ENCODE measurements around the gene GCKR. TPM values are rescaled to one million over a fixed set of nuclear protein-coding genes. Genes with fewer than 3 reads are reported as not detected.
A peak's percentile ranks its signal among the peaks of the same experiment; 100 is the strongest.
"Not testable (repeated sequence)": the region's sequence is repeated elsewhere in the genome, so short reads cannot be mapped to it uniquely, and the experiment has no call there.

The GCKR gene
- total RNA-seq, 2 donors from 2014 or later, result not detected

GRCh38 chr2:27538839-27539450 is 42.3 kb downstream of the GCKR start:
- H3K27ac Mint-ChIP-seq; H3K36me3 Mint-ChIP-seq (ENCODE audit: low read depth); ATAC-seq (replicated peaks); H3K4me3 Mint-ChIP-seq; H3K9me3 Mint-ChIP-seq; H3K27me3 Mint-ChIP-seq; H3K4me1 Mint-ChIP-seq: not testable (repeated sequence)

GRCh38 chr2:27539649-27540048 is 43.0 kb downstream of the GCKR start:
- H3K27me3 Mint-ChIP-seq; H3K4me1 Mint-ChIP-seq; H3K36me3 Mint-ChIP-seq (ENCODE audit: low read depth); ATAC-seq (replicated peaks); H3K9me3 Mint-ChIP-seq; H3K4me3 Mint-ChIP-seq; H3K27ac Mint-ChIP-seq: not testable (repeated sequence)

GRCh38 chr2:27544143-27544821 is 47.6 kb downstream of the GCKR start:
- Mint-ChIP-seq H3K27me3 (no peaks in the 10 kb centered on the region), H3K36me3 (ENCODE audit: low read depth) (no peaks in the 10 kb centered on the region), H3K9me3 (no peaks in the 10 kb centered on the region), H3K4me3 (no peak overlapping the region), H3K27ac (no peak overlapping the region), H3K4me1 (no peaks in the 10 kb centered on the region)
- no peak for ATAC-seq (replicated peaks)

- Mint-ChIP-seq H3K4me3 (no peak overlapping the region), H3K27ac (no peak overlapping the region), H3K27me3 (no peaks in the 10 kb centered on the region), H3K36me3 (ENCODE audit: low read depth) (no peaks in the 10 kb centered on the region), H3K4me1 (no peaks in the 10 kb centered on the region), H3K9me3 (no peaks in the 10 kb centered on the region)
- ATAC-seq (replicated peaks), result peak; percentile 67
Measured at GRCh38 chr2:27545348-27546141, 48.9 kb downstream of the GCKR start.

- Mint-ChIP-seq H3K27me3 (peaks cover 5% of the 10 kb centered on the region), H3K4me1 (no peaks in the 10 kb centered on the region), H3K36me3 (ENCODE audit: low read depth) (no peaks in the 10 kb centered on the region), H3K9me3 (no peaks in the 10 kb centered on the region), H3K4me3 (no peak overlapping the region), H3K27ac (no peak overlapping the region)
- no peak for ATAC-seq (replicated peaks)
Measured at GRCh38 chr2:27549303-27549702, 52.7 kb downstream of the GCKR start.

- Mint-ChIP-seq H3K4me1 (no peaks in the 10 kb centered on the region), H3K27ac (no peak overlapping the region), H3K9me3 (no peaks in the 10 kb centered on the region), H3K4me3 (no peak overlapping the region), H3K36me3 (ENCODE audit: low read depth) (no peaks in the 10 kb centered on the region), H3K27me3 (peaks cover 5% of the 10 kb centered on the region)
- no peak for ATAC-seq (replicated peaks)
Measured at GRCh38 chr2:27551514-27551913, 54.9 kb downstream of the GCKR start.

- no peak overlapping the region for H3K27ac Mint-ChIP-seq
- H3K9me3 Mint-ChIP-seq, result no peaks in the 10 kb centered on the region
- H3K36me3 Mint-ChIP-seq (ENCODE audit: low read depth), result no peaks in the 10 kb centered on the region
- no peak overlapping the region for H3K4me3 Mint-ChIP-seq
- H3K4me1 Mint-ChIP-seq, result no peaks in the 10 kb centered on the region
- peaks cover 5% of the 10 kb centered on the region for H3K27me3 Mint-ChIP-seq
- ATAC-seq (replicated peaks), result no peak
Measured at GRCh38 chr2:27552941-27553340, 56.3 kb downstream of the GCKR start.

- not testable (repeated sequence) for H3K4me1 Mint-ChIP-seq; H3K27me3 Mint-ChIP-seq; H3K4me3 Mint-ChIP-seq; H3K27ac Mint-ChIP-seq; H3K9me3 Mint-ChIP-seq; ATAC-seq (replicated peaks); H3K36me3 Mint-ChIP-seq (ENCODE audit: low read depth)
Measured at GRCh38 chr2:27554451-27554850, 57.8 kb downstream of the GCKR start.

- Mint-ChIP-seq H3K27me3 (peaks cover 8% of the 10 kb centered on the region), H3K4me1 (no peaks in the 10 kb centered on the region), H3K27ac (no peak overlapping the region), H3K4me3 (no peak overlapping the region), H3K9me3 (no peaks in the 10 kb centered on the region), H3K36me3 (ENCODE audit: low read depth) (no peaks in the 10 kb centered on the region)
- ATAC-seq (replicated peaks), result no peak
Measured at GRCh38 chr2:27559228-27559627, 62.6 kb downstream of the GCKR start.

GRCh38 chr2:27561060-27561459 is 64.4 kb downstream of the GCKR start:
- Mint-ChIP-seq H3K4me1 (no peaks in the 10 kb centered on the region), H3K4me3 (no peak overlapping the region), H3K36me3 (ENCODE audit: low read depth) (no peaks in the 10 kb centered on the region), H3K27me3 (peaks cover 18% of the 10 kb centered on the region), H3K9me3 (no peaks in the 10 kb centered on the region), H3K27ac (no peak overlapping the region)
- ATAC-seq (replicated peaks), result no peak

GRCh38 chr2:27566628-27567027 is 70.0 kb downstream of the GCKR start:
- H3K27ac Mint-ChIP-seq, result no peak overlapping the region
- H3K4me1 Mint-ChIP-seq, result peaks cover 3% of the 10 kb centered on the region
- peaks cover 9% of the 10 kb centered on the region for H3K9me3 Mint-ChIP-seq
- no peak overlapping the region for H3K4me3 Mint-ChIP-seq
- H3K27me3 Mint-ChIP-seq, result peaks cover 41% of the 10 kb centered on the region
- no peaks in the 10 kb centered on the region for H3K36me3 Mint-ChIP-seq (ENCODE audit: low read depth)
- no peak for ATAC-seq (replicated peaks)

- no peak overlapping the region for H3K27ac Mint-ChIP-seq
- no peak overlapping the region for H3K4me3 Mint-ChIP-seq
- ATAC-seq (replicated peaks), result no peak
- no peaks in the 10 kb centered on the region for H3K36me3 Mint-ChIP-seq (ENCODE audit: low read depth)
- peaks cover 12% of the 10 kb centered on the region for H3K9me3 Mint-ChIP-seq
- peaks cover 33% of the 10 kb centered on the region for H3K27me3 Mint-ChIP-seq
- H3K4me1 Mint-ChIP-seq, result peaks cover 3% of the 10 kb centered on the region
Measured at GRCh38 chr2:27569398-27569797, 72.8 kb downstream of the GCKR start.

- Mint-ChIP-seq H3K4me1 (peaks cover 3% of the 10 kb centered on the region), H3K27ac (no peak overlapping the region), H3K4me3 (no peak overlapping the region), H3K27me3 (peaks cover 22% of the 10 kb centered on the region), H3K9me3 (peaks cover 12% of the 10 kb centered on the region), H3K36me3 (ENCODE audit: low read depth) (no peaks in the 10 kb centered on the region)
- no peak for ATAC-seq (replicated peaks)
Measured at GRCh38 chr2:27571197-27571596, 74.6 kb downstream of the GCKR start.

- H3K4me1 Mint-ChIP-seq, result peaks cover 3% of the 10 kb centered on the region
- H3K9me3 Mint-ChIP-seq, result peaks cover 12% of the 10 kb centered on the region
- no peaks in the 10 kb centered on the region for H3K36me3 Mint-ChIP-seq (ENCODE audit: low read depth)
- peaks cover 19% of the 10 kb centered on the region for H3K27me3 Mint-ChIP-seq
- ATAC-seq (replicated peaks), result no peak
- H3K4me3 Mint-ChIP-seq, result no peak overlapping the region
- no peak overlapping the region for H3K27ac Mint-ChIP-seq
Measured at GRCh38 chr2:27571681-27572080, 75.0 kb downstream of the GCKR start.

GRCh38 chr2:27572439-27572838 is 75.8 kb downstream of the GCKR start:
- H3K36me3 Mint-ChIP-seq (ENCODE audit: low read depth), result no peaks in the 10 kb centered on the region
- H3K27ac Mint-ChIP-seq, result no peak overlapping the region
- peaks cover 12% of the 10 kb centered on the region for H3K9me3 Mint-ChIP-seq
- H3K27me3 Mint-ChIP-seq, result peaks cover 13% of the 10 kb centered on the region
- H3K4me3 Mint-ChIP-seq, result no peak overlapping the region
- no peak for ATAC-seq (replicated peaks)
- peaks cover 3% of the 10 kb centered on the region for H3K4me1 Mint-ChIP-seq
